ENCODE measurements around the gene RGPD8.

GRCh38 chr2:112322919-112323318, 110.5 kb downstream of the RGPD8 start:
- TF ChIP-seq CTCF (IDR thresholded peaks at IDR 0.05) (no peak), EZH2 (IDR thresholded peaks at IDR 0.05; ENCODE audit: borderline replicate concordance, insufficient read depth, low read depth, low read length, poor library complexity, severe bottlenecking) (no peak)
